Measurements from ENCODE around the gene CNIH1.

DNA sequence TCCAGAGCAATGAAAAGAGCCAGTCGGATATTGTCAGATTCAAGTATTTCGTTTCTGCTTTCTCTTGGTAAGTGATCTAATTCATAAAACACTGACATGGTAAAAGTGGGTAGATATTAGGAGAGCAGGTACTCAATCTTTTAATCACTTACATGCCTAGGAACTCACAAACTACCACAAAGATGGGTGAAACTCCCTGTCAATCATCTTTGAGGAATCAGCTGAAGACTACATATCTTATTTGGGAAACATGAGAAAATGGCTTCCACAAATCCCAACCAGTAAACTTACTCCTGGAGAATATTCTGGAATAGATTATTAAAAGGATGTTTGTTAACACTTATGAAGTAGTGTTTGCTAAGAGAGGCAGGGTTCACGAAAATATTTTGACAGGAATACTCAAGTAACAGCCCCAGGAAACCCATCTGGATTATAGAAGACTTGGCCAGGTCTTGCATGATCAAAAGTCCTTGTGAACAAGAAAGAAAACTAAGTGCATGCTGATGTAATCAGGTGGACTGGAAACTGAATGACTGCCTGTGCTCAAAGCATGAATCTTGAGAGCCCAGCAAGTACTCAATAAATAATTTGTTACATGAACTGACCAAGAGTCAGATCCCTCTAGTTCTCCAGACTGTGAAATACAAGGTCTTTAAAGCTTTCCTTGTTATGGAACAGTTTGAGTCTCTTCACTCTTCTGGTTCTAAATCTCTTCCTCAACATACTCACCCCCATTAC, 15.5 kb downstream of the CNIH1 start:
- TF ChIP-seq POLR2AphosphoS5 (IDR thresholded peaks at IDR 0.05; ENCODE audit: borderline replicate concordance, low read depth, low read length) (no peak), EZH2 (IDR thresholded peaks at IDR 0.05) (no peak), FOXP2 (optimal IDR thresholded peaks at IDR 0.05; ENCODE audit: control extremely low read depth, extremely low read length, insufficient read depth) (no peak)
